Measurements from ENCODE around the gene GMDS. TPM values are rescaled to one million over a fixed set of nuclear protein-coding genes. Genes with fewer than 3 reads are reported as not detected.
A peak's percentile ranks its signal among the peaks of the same experiment; 100 is the strongest.

Gene GMDS
- total and polyA plus RNA-seq, 7 donors: 2.8 to 6.6 (median 4.7) TPM

DNA sequence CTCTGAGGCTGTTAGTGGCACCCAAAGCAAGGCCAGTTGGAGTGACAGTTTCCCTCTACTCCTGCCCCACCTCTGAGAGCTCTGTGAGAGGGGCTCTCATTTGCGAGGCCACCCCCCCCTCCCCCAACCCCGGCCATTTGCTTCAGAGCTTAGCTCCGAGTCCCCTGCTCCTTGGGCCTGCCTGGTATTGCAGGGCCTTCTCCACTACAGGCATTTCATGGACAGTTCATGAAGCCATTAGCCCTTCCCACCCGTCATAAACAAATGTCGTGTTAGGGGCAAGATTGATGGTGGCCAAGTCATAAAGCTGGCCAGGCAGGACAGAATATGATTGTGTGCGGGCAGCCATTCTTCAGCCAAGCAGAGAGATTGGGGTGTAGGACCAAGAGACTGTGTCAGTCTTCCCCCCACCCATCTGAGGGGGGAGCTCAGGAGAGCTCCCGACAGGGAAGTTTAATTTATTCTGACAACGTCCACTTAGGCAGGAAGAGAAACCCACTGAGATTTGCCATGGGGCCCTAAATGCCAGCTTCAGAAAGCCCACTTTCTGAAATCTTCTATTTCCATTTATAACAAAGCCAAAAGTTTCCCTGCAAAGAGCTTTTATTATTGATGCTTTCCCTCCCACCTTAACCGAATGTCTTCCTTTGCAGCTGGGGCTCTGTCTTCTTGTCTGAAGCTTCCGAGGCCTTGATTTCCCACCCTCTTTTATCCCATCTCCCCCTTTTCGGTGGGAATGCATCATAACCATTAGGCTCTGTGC lies 628.5 kb downstream of the GMDS start:
- no peak overlapping the region for H3K4me3 ChIP-seq
- intact Hi-C loops (cut with DNase I): no loop called here
- peaks cover 4% of the 10 kb centered on the region for H3K4me1 ChIP-seq
- H3K36me3 ChIP-seq (ENCODE audit: insufficient read depth in 1 of 2, low read depth in 1 of 2): no peaks in the 10 kb centered on the region
- TF ChIP-seq, protein P1, sequence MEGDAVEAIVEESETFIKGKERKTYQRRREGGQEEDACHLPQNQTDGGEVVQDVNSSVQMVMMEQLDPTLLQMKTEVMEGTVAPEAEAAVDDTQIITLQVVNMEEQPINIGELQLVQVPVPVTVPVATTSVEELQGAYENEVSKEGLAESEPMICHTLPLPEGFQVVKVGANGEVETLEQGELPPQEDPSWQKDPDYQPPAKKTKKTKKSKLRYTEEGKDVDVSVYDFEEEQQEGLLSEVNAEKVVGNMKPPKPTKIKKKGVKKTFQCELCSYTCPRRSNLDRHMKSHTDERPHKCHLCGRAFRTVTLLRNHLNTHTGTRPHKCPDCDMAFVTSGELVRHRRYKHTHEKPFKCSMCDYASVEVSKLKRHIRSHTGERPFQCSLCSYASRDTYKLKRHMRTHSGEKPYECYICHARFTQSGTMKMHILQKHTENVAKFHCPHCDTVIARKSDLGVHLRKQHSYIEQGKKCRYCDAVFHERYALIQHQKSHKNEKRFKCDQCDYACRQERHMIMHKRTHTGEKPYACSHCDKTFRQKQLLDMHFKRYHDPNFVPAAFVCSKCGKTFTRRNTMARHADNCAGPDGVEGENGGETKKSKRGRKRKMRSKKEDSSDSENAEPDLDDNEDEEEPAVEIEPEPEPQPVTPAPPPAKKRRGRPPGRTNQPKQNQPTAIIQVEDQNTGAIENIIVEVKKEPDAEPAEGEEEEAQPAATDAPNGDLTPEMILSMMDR (IDR thresholded peaks at IDR 0.05): no peak
- H3K27me3 ChIP-seq (ENCODE audit: insufficient read depth in 3 of 3, low read length in 2 of 3): peaks cover 0 to 90% (median 32%) of the 10 kb centered on the region in 3 donors
- ATAC-seq (no peak), DNase-seq (peak in 1 of 2 donors; percentile 13)
- H3K9me3 ChIP-seq: no peaks in the 10 kb centered on the region
- WGBS, 3 donors: 88 to 92% (median 89%) methylated on average over 11 of the region's 11 CpGs
- H3K27ac ChIP-seq: no peak overlapping the region

DNA sequence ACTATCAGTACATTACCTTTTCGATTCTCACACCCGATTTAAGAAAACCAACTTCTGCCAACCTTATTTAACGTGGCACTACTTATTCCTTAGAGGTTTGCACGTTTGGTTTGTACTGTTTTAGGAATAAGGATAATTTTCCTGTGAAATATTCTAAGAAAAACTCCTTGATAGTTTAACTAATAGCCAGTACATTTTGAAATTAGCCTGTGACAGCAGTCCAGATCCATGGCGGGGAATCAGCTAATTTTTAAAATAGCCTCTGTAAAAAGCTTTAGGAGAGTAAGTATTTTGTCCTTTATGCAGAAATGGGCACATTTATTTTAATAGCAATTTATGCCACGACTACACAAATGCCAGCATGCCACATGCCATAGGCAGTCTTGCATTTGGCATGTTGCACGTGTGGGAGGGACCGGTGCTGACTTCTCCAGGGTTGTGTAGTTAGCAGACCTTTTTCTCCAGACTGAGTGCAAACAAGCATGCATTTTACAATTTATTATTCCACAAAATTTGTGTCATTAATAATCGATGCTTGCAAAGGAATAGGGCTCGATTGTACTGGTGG lies 629.5 kb downstream of the GMDS start:
- Histone ChIP-seq H3K4me3 (peak overlapping the region; percentile 78), H3K27me3 (ENCODE audit: insufficient read depth in 3 of 3, low read length in 2 of 3) (peaks cover 0 to 88% (median 38%) of the 10 kb centered on the region in 3 donors), H3K27ac (no peak overlapping the region), H3K9me3 (no peaks in the 10 kb centered on the region), H3K4me1 (peaks cover 4% of the 10 kb centered on the region), H3K36me3 (ENCODE audit: insufficient read depth in 1 of 2, low read depth in 1 of 2) (no peaks in the 10 kb centered on the region)
- DNase-seq (peak in 1 of 2 donors; percentile 21), ATAC-seq (no peak)
- 91% methylated on average over 10 of the region's 10 CpGs for WGBS, 3 donors
- intact Hi-C loops (cut with DNase I): no loop called here
- TF ChIP-seq, protein P1 (IDR thresholded peaks at IDR 0.05): no peak

GRCh38 chr6:1615151-1615852 lies 630.1 kb downstream of the GMDS start:
- peaks cover 0 to 88% (median 34%) of the 10 kb centered on the region in 3 donors for H3K27me3 ChIP-seq (ENCODE audit: insufficient read depth in 3 of 3, low read length in 2 of 3)
- ATAC-seq (no peak), DNase-seq (peak in 1 of 2 donors; percentile 43)
- no peaks in the 10 kb centered on the region for H3K9me3 ChIP-seq
- H3K4me1 ChIP-seq: peaks cover 4% of the 10 kb centered on the region
- TF ChIP-seq, protein P1 (IDR thresholded peaks at IDR 0.05): no peak
- H3K27ac ChIP-seq: no peak overlapping the region
- intact Hi-C loops (cut with DNase I): no loop called here
- WGBS, 3 donors: 83 to 88% (median 87%) methylated on average over 43 to 50 of the region's 50 CpGs
- H3K36me3 ChIP-seq (ENCODE audit: insufficient read depth in 1 of 2, low read depth in 1 of 2): no peaks in the 10 kb centered on the region
- peak overlapping the region; percentile 78 for H3K4me3 ChIP-seq

DNA sequence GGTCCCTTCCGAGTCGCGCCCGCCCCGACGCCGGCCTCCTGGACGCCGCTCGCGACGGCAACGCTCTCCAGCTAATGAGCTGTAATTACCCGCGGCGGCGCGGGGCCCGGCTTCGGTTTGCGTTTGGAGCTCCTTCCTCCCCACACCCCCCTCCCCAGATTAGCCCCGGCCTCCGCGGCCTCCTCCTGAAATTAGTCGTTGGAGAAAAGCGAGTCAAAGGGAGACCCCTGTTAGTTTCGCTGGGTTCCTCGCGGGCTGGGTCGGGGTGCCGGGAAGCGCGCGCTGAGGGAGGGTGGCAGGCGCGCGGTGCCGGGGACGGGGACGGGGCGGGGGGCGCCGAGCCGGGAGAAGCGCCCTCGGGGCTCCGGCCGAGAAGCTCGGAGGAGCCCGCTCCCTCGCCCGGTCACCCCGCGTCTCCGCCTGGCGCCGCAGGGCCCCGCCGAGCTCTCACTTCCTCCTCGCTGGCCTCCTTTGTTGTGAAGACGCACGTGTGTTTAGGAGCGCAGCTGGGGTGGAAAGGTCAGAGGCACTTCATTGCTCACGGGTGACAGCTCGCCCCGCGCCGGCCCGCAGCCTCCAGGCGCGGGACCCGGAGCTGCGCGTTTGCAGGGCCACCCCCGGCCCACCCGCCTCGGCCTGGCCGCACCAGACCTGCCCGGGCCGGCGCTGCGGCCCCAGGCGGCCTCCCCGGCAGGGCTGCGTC lies 630.8 kb downstream of the GMDS start:
- WGBS, 3 donors: 32 to 34% (median 32%) methylated on average over 63 to 85 of the region's 85 CpGs
- Histone ChIP-seq H3K27ac (peak overlapping the region; percentile 16), H3K27me3 (ENCODE audit: insufficient read depth in 3 of 3, low read length in 2 of 3) (peaks cover 0 to 81% (median 28%) of the 10 kb centered on the region in 3 donors), H3K4me3 (peak overlapping the region; percentile 78), H3K4me1 (peaks cover 4% of the 10 kb centered on the region), H3K9me3 (no peaks in the 10 kb centered on the region), H3K36me3 (ENCODE audit: insufficient read depth in 1 of 2, low read depth in 1 of 2) (no peaks in the 10 kb centered on the region)
- DNase-seq (peak in 1 of 2 donors; percentile 56), ATAC-seq (no peak)
- TF ChIP-seq, protein P1 (IDR thresholded peaks at IDR 0.05): no peak
- intact Hi-C loops (cut with DNase I): no loop called here

Measured in psoas muscle (tissue), 8 donors.